Mesenchymal stem cell (in vitro differentiated cells and primary cell): Measurements from ENCODE around the gene KCNK17.

Source experiments
- DNase-seq: peaks from one replicate; pipeline ENCODE4 v3.0.0-alpha.2; 2013
- H2AFZ ChIP-seq: one replicate; pipeline ENCODE4 v1.6.1; 2013; ENCODE audit warnings: low read depth, mild to moderate bottlenecking, control low read depth, inconsistent platforms, low read length, moderate library complexity
- H2AK5ac ChIP-seq: 2 replicates; pipeline ENCODE4 v1.6.1; 2013; ENCODE audit warnings: low read length, moderate library complexity, mild to moderate bottlenecking, inconsistent platforms; ENCODE audit not compliant: severe bottlenecking
- H2BK120ac ChIP-seq: one replicate; pipeline ENCODE4 v1.6.1; 2013; ENCODE audit warnings: low read depth, mild to moderate bottlenecking, inconsistent platforms, low read length, moderate library complexity
- H2BK12ac ChIP-seq, 2 experiments: one replicate each; pipeline ENCODE4 v1.6.1; 2013; ENCODE audit warnings: inconsistent platforms in 2 of 2, low read length in 2 of 2, mild to moderate bottlenecking in 2 of 2, moderate library complexity in 2 of 2, control low read depth in 1 of 2
- H2BK15ac ChIP-seq: one replicate; pipeline ENCODE4 v1.6.1; 2013; ENCODE audit warnings: mild to moderate bottlenecking, low read depth, inconsistent platforms; ENCODE audit not compliant: poor library complexity, severe bottlenecking
- H2BK5ac ChIP-seq: 2 replicates; pipeline ENCODE4 v1.6.1; 2013; ENCODE audit warnings: low read depth, mild to moderate bottlenecking, low read length, control low read depth, inconsistent platforms; ENCODE audit not compliant: poor library complexity, severe bottlenecking
- H3K14ac ChIP-seq, 2 experiments: one replicate each; pipeline ENCODE4 v1.6.1; 2013; ENCODE audit warnings: inconsistent platforms in 2 of 2, low read length in 2 of 2, control low read depth in 1 of 2, mild to moderate bottlenecking in 1 of 2, moderate library complexity in 1 of 2
- H3K18ac ChIP-seq, 2 experiments: one replicate each; pipeline ENCODE4 v1.6.1; 2013; ENCODE audit warnings: inconsistent platforms in 2 of 2, low read length in 2 of 2, control low read depth in 1 of 2, low read depth in 1 of 2, mild to moderate bottlenecking in 1 of 2
- H3K23ac ChIP-seq, 2 experiments: one replicate each; pipeline ENCODE4 v1.6.1; 2013; ENCODE audit warnings: inconsistent platforms in 2 of 2, low read length in 2 of 2, mild to moderate bottlenecking in 2 of 2, moderate library complexity in 2 of 2, control low read depth in 1 of 2
- H3K27ac ChIP-seq: 2 replicates; pipeline ENCODE4 v1.5.1; 2013; ENCODE audit warnings: mild to moderate bottlenecking, moderate library complexity, low read length, control low read depth, inconsistent platforms; ENCODE audit not compliant: poor library complexity, severe bottlenecking
- H3K27me3 ChIP-seq, 2 experiments: 2 replicates each; pipeline versions ENCODE4 v1.6.1 to v1.7.0; 2013; ENCODE audit warnings: low read length in 2 of 2, mild to moderate bottlenecking in 2 of 2, moderate library complexity in 2 of 2, control low read depth in 1 of 2, inconsistent platforms in 1 of 2; ENCODE audit not compliant: control insufficient read depth in 1 of 2, insufficient read depth in 1 of 2
- H3K36me3 ChIP-seq, 2 experiments: 2 replicates each; pipeline versions ENCODE4 v1.6.1 to v1.7.0; 2013; ENCODE audit warnings: low read length in 2 of 2, control low read depth in 1 of 2, inconsistent platforms in 1 of 2, low read depth in 1 of 2, mild to moderate bottlenecking in 1 of 2; ENCODE audit not compliant: insufficient read depth in 2 of 2, control insufficient read depth in 1 of 2
- H3K4ac ChIP-seq, 2 experiments: one replicate each; pipeline ENCODE4 v1.6.1; 2013; ENCODE audit warnings: inconsistent platforms in 2 of 2, low read length in 2 of 2, mild to moderate bottlenecking in 2 of 2, moderate library complexity in 2 of 2, control low read depth in 1 of 2, low read depth in 1 of 2
- H3K4me1 ChIP-seq: 2 replicates; pipeline ENCODE4 v1.6.1; 2013; ENCODE audit warnings: low read depth, low read length, control low read depth; ENCODE audit not compliant: control insufficient read depth, insufficient read depth
- H3K4me2 ChIP-seq: 2 replicates; pipeline ENCODE4 v1.6.1; 2013; ENCODE audit warnings: low read length, mild to moderate bottlenecking, inconsistent platforms; ENCODE audit not compliant: poor library complexity, severe bottlenecking
- H3K4me3 ChIP-seq, 2 experiments: 2 replicates each; pipeline versions ENCODE4 v1.5.1 to v1.7.0; 2013; ENCODE audit warnings: low read length in 2 of 2, mild to moderate bottlenecking in 2 of 2, control low read depth in 1 of 2, low read depth in 1 of 2; ENCODE audit not compliant: insufficient read depth in 1 of 2
- H3K79me1 ChIP-seq: replicated peaks from 2 replicates; pipeline ENCODE4 v1.6.1; 2013; ENCODE audit warnings: mild to moderate bottlenecking, control low read depth, low read length, inconsistent platforms; ENCODE audit not compliant: poor library complexity, severe bottlenecking
- H3K9ac ChIP-seq: 2 replicates; pipeline ENCODE4 v1.7.0; 2013; ENCODE audit warnings: mild to moderate bottlenecking, low read length, moderate library complexity
- H3K9me3 ChIP-seq: 2 replicates; pipeline ENCODE4 v1.7.0; 2013; ENCODE audit warnings: mild to moderate bottlenecking, low read length; ENCODE audit not compliant: control insufficient read depth
- H4K8ac ChIP-seq: one replicate; pipeline ENCODE4 v1.6.1; 2013; ENCODE audit warnings: inconsistent platforms, mild to moderate bottlenecking, low read length, moderate library complexity
- H4K91ac ChIP-seq: one replicate; pipeline ENCODE4 v1.6.1; 2013; ENCODE audit warnings: mild to moderate bottlenecking, low read length, inconsistent platforms
- WGBS: methylation state at CpG from one replicate; pipeline ENCODE4 v1.1.7; 2013; ENCODE audit warnings: mixed read lengths; 5-methylcytosine and 5-hydroxymethylcytosine counted together

Gene KCNK17

DNA sequence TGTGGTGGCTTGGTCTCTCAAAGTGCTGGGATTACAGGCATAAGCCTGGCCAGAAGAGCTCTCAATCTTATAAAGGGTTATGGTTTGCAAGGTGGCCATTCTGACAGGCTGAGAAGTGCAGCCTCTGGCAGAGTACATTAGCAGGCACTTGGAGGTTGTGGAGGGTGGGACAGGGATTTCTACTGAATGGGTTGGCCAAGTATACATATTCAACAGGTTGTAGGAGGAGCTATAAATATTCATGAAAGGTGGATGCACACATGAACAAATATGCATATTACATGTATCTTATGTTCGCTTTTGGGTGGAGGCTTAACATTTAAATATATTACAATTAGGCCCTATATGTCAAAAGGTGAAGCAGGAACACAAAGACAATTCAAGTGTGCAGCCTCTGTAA, 64.9 kb downstream of the KCNK17 start:
- WGBS, result no CpG with 5 or more reads among the region's 1 CpG
- H3K36me3 ChIP-seq, result no peaks in the 10 kb centered on the region
- DNase-seq, result no peak

More for the DNA sequence above, 64.9 kb downstream of the KCNK17 start:
- Histone ChIP-seq H3K4me2 (no peak overlapping the region), H3K4me1 (peaks cover 2% of the 10 kb centered on the region), H4K91ac (no peak overlapping the region), H3K4ac (no peak overlapping the region), H3K14ac (no peak overlapping the region), H2AFZ (no peak overlapping the region), H2BK5ac (no peak overlapping the region), H3K9me3 (no peaks in the 10 kb centered on the region), H3K4me3 (no peak overlapping the region), H2AK5ac (no peak overlapping the region), H3K27ac (no peak overlapping the region), H3K27me3 (peaks cover 5 to 6% of the 10 kb centered on the region in 2 experiments), H2BK15ac (no peak overlapping the region), H3K79me1 (no peaks in the 10 kb centered on the region), H3K18ac (no peak overlapping the region), H3K23ac (no peak overlapping the region), H3K9ac (no peak overlapping the region), H4K8ac (no peak overlapping the region), H2BK120ac (no peak overlapping the region), H2BK12ac (no peak overlapping the region)
